HepG2 (cell line): ENCODE data around the gene PDLIM5. TPM values are rescaled to one million over a fixed set of nuclear protein-coding genes. Genes with fewer than 3 reads are reported as not detected.

Source experiments
- ATAC-seq: fragments of 200-7000 bp; cut with Tn5 transposase; 3 replicates; pipeline ENCODE4 v1.9.1; 2020; ENCODE audit warnings: mild to moderate bottlenecking, moderate library complexity
- BruUV-seq: library from RNA; stranded (reverse); fragments of 400-500 nt; replicated peaks from 2 replicates; lab custom pipeline; 2021; lab: Mats Ljungman, UMichigan
- CTCF ChIA-PET: fragments of 300-600 bp; formaldehyde crosslinking; extraction: SDS; loops from one replicate; lab custom pipeline; 2021; ENCODE audit warnings: low total read pairs, inconsistent platforms, low intra/inter-chr PET ratio; lab: Yijun Ruan, JAX
- POLR2A ChIA-PET: fragments of 350-600 bp; sonication (Branson Sonifier 250); formaldehyde crosslinking; loops from one replicate; lab custom pipeline; 2020; ENCODE audit warnings: antibody characterized with exemption, inconsistent platforms; lab: Yijun Ruan, JAX
- DNase-seq: peaks from one replicate; pipeline ENCODE4 v3.0.0-alpha.2; 2015; ENCODE audit warnings: low spot score
- FAIRE-seq: peaks from 3 replicates; lab custom pipeline; 2011; peaks lifted over from hg19 to GRCh38; lab: Jason Lieb, UNC
- H2AFZ ChIP-seq: one replicate; pipeline ENCODE4 v1.6.1; 2011; ENCODE audit warnings: low read length, inconsistent platforms
- H3K27ac ChIP-seq: fragments of 300-600 bp; 3 replicates; pipeline ENCODE4 v1.8.0; 2011; ENCODE audit warnings: mixed run types, mild to moderate bottlenecking, mixed read lengths, low read length, inconsistent platforms; ENCODE audit not compliant: insufficient read depth; ENCODE audit errors: extremely low read length
- H3K27me3 ChIP-seq, 2 experiments: fragments of 200-600 bp in 1 of 2; 2 replicates in 1 of 2; 3 replicates in 1 of 2; pipeline versions ENCODE4 v1.6.0 to v1.8.0; 2011; ENCODE audit warnings: low read length in 2 of 2, mild to moderate bottlenecking in 2 of 2, moderate library complexity in 2 of 2, inconsistent platforms in 1 of 2; ENCODE audit not compliant: insufficient read depth in 2 of 2, control insufficient read depth in 1 of 2
- H3K36me3 ChIP-seq, 2 experiments: fragments of 200-600 bp in 1 of 2; replicated peaks in 1 of 2; 2 replicates in 1 of 2; 3 replicates in 1 of 2; pipeline versions ENCODE4 v1.5.1 to v1.8.0; 2011; ENCODE audit warnings: low read length in 2 of 2, inconsistent platforms in 1 of 2; ENCODE audit not compliant: insufficient read depth in 2 of 2, control insufficient read depth in 1 of 2
- H3K4me1 ChIP-seq: 2 replicates; pipeline ENCODE4 v1.5.1; 2012; ENCODE audit warnings: low read length, inconsistent platforms; ENCODE audit not compliant: insufficient read depth
- H3K4me2 ChIP-seq: 2 replicates; pipeline ENCODE4 v1.6.0; 2011; ENCODE audit warnings: low read depth, low read length, inconsistent platforms
- H3K4me3 ChIP-seq, 3 experiments: fragments of 200-600 bp in 1 of 3; sonication (generic), shearing (Covaris generic) in 1 of 3; replicated peaks in 1 of 3; 2 replicates each; pipeline ENCODE4 v1.5.1; 2011 to 2016; ENCODE audit warnings: low read length in 3 of 3, inconsistent platforms in 2 of 3, low read depth in 2 of 3, mild to moderate bottlenecking in 2 of 3, control low read depth in 1 of 3, mixed read lengths in 1 of 3; ENCODE audit not compliant: insufficient read depth in 1 of 3
- H3K79me2 ChIP-seq: one replicate; pipeline ENCODE4 v1.6.1; 2011; ENCODE audit warnings: low read length, inconsistent platforms; ENCODE audit not compliant: insufficient read depth
- H3K9ac ChIP-seq: 2 replicates; pipeline ENCODE4 v1.6.0; 2011; ENCODE audit warnings: mild to moderate bottlenecking, low read depth, low read length, inconsistent platforms; ENCODE audit not compliant: insufficient read depth
- H3K9me3 ChIP-seq: 2 replicates; pipeline ENCODE4 v1.5.1; 2012; ENCODE audit warnings: mild to moderate bottlenecking, low read length
- H4K20me1 ChIP-seq: 2 replicates; pipeline ENCODE4 v1.6.0; 2011; ENCODE audit warnings: inconsistent platforms, mild to moderate bottlenecking, low read length, moderate library complexity; ENCODE audit not compliant: insufficient read depth
- ATM ChIP-seq: fragments of 450-650 bp; IDR thresholded peaks from 2 replicates; pipeline ENCODE4 v1.7.1; 2017; ENCODE audit warnings: mild to moderate bottlenecking, borderline replicate concordance
- CREB1 ChIP-seq, 2 experiments: fragments of 450-650 bp in 1 of 2; IDR thresholded peaks; 2 replicates each; pipeline ENCODE4 v1.6.1; 2016 to 2017; ENCODE audit warnings: control low read depth in 1 of 2, mild to moderate bottlenecking in 1 of 2, missing compliant biosample characterization in 1 of 2, missing genetic modification characterization in 1 of 2
- RAD21 ChIP-seq: fragments of 450-650 bp; formaldehyde crosslinking; IDR thresholded peaks from 2 replicates; pipeline ENCODE4 v1.5.0; 2020; ENCODE audit warnings: mild to moderate bottlenecking
- SMAD3 ChIP-seq: sonication (generic); formaldehyde crosslinking; IDR thresholded peaks from 2 replicates; pipeline ENCODE4 v1.4.0; 2020; ENCODE audit warnings: missing genetic modification reagents
- TGIF2 ChIP-seq: IDR thresholded peaks from 2 replicates; pipeline ENCODE4 v1.6.1; 2016; ENCODE audit warnings: control low read depth, missing compliant biosample characterization
- TOPORS ChIP-seq: sonication (generic); formaldehyde crosslinking; IDR thresholded peaks from 2 replicates; pipeline ENCODE4 v1.8.0; 2023; ENCODE audit warnings: mild to moderate bottlenecking, missing genetic modification reagents
- ZNF790 ChIP-seq: sonication (generic); formaldehyde crosslinking; IDR thresholded peaks from 2 replicates; pipeline ENCODE4 v1.8.0; 2022; ENCODE audit warnings: missing genetic modification reagents, mild to moderate bottlenecking, borderline replicate concordance
- WGBS: methylation state at CpG from one replicate; pipeline ENCODE4 v1.1.6; 2017; ENCODE audit warnings: low lambda C conversion rate; 5-methylcytosine and 5-hydroxymethylcytosine counted together
- in situ Hi-C: cut with HindIII; loops from 2 replicates; pipeline ENCODE4 v1.10.0; 2017; ENCODE audit warnings: low pct_unique_long_range_greater_than_20kb; ENCODE audit not compliant: extremely low pct_ligation_motif_present
- intact Hi-C: fragments of 100-400 bp; cut with micrococcal nuclease; formaldehyde crosslinking; loops from one replicate; pipeline ENCODE4 v1.10.0; 2022; ENCODE audit not compliant: unreplicated experiment
- polyA plus RNA-seq, 8 experiments: library from polyadenylated mRNA; depleted of rRNA in 3 of 8; stranded (reverse) in 7 of 8; unstranded in 1 of 8; fragments of >200 nt; fragmentation: Illumina TruSeq in 4 of 8; extraction: Trizol in 4 of 8; gene quantifications; 2 replicates each; pipeline versions ENCODE4 v1.2.1 to v1.2.3, GENCODE V29; 2011 to 2016; ENCODE audit warnings: low read depth in 4 of 8, missing spikeins in 1 of 8, mixed read lengths in 1 of 8; ENCODE audit not compliant: insufficient read depth in 1 of 8
- total RNA-seq, 5 experiments: library from RNA; depleted of rRNA; stranded (reverse); fragments of >200 nt; fragmentation: Illumina TruSeq; extraction: Trizol; gene quantifications; 2 replicates each; pipeline ENCODE4 v1.2.3, GENCODE V29; 2016; ENCODE audit warnings: low read depth in 1 of 5
- TF ChIP-seq, protein P1 (sequence below): sonication (generic); formaldehyde crosslinking; IDR thresholded peaks from 2 replicates; pipeline ENCODE4; 2020; ENCODE audit warnings: missing genetic modification reagents, mild to moderate bottlenecking, borderline replicate concordance
- TF ChIP-seq, protein P2 (sequence below): sonication (generic); formaldehyde crosslinking; IDR thresholded peaks from 2 replicates; pipeline ENCODE4 v1.4.0; 2020; ENCODE audit warnings: missing genetic modification reagents, low read depth, mild to moderate bottlenecking, borderline replicate concordance

PDLIM5 gene
- total and polyA plus RNA-seq, 2 of the 13 experiments (the other 11 are each of a cell fraction or from before 2014, with no cell fraction given), result 52.8 to 119 TPM

DNA sequence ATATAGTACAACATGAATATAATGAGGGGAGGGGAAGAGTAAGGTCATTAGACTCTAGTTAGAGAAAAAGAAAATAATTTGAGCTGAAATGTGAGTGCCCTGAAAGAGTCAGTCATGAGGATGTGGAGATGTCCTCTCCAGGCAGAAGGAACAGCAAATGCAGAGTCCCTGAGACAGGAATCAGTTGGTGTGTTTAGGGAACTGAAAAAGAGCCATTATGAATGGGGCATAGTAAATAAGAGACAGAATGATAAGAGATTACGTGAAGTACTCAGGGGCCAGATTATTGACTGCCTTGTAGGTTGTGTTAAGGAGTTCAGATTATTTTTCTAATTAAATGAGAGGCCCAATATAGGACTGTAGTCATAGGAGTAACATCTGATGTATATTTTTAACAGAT is 147.0 kb downstream of the PDLIM5 start:
- WGBS, result 90% methylated on average over 1 of the region's 1 CpG
- FAIRE-seq, result no peak
- Histone ChIP-seq H3K4me1 (no peaks in the 10 kb centered on the region), H3K27ac (no peak overlapping the region), H3K4me3 (no peak overlapping the region), H3K9me3 (no peaks in the 10 kb centered on the region), H3K79me2 (no peaks in the 10 kb centered on the region), H2AFZ (no peak overlapping the region), H3K4me2 (no peak overlapping the region), H3K36me3 (peaks cover 4 to 5% of the 10 kb centered on the region in 2 experiments; a peak in 4 of 5 replicates), H4K20me1 (no peaks in the 10 kb centered on the region), H3K27me3 (no peaks in the 10 kb centered on the region), H3K9ac (no peak overlapping the region)
- no peak for DNase-seq
- ATAC-seq, result no peak
- POLR2A ChIA-PET, result no interaction called here
- in situ Hi-C loops, result loop anchor here (5.0 to 25.0 kb wide), 3 partner anchors 191 to 811 kb away; no protein-coding TSS in a partner anchor
- intact Hi-C loops, result loop anchor here (5.0 kb wide), 1 partner anchor 101 kb away; no protein-coding TSS in a partner anchor
- TF ChIP-seq TOPORS (CRISPR knock-in tag), result no peak
- no peak for TF ChIP-seq ATM
- no peak for TF ChIP-seq TGIF2
- no peak for TF ChIP-seq SMAD3 (CRISPR knock-in tag)
- TF ChIP-seq CREB1 (IDR thresholded peaks at IDR 0.05), result no peak
- TF ChIP-seq CREB1 (CRISPR knock-in tag; IDR thresholded peaks at IDR 0.05), result no peak
- TF ChIP-seq, protein P1, sequence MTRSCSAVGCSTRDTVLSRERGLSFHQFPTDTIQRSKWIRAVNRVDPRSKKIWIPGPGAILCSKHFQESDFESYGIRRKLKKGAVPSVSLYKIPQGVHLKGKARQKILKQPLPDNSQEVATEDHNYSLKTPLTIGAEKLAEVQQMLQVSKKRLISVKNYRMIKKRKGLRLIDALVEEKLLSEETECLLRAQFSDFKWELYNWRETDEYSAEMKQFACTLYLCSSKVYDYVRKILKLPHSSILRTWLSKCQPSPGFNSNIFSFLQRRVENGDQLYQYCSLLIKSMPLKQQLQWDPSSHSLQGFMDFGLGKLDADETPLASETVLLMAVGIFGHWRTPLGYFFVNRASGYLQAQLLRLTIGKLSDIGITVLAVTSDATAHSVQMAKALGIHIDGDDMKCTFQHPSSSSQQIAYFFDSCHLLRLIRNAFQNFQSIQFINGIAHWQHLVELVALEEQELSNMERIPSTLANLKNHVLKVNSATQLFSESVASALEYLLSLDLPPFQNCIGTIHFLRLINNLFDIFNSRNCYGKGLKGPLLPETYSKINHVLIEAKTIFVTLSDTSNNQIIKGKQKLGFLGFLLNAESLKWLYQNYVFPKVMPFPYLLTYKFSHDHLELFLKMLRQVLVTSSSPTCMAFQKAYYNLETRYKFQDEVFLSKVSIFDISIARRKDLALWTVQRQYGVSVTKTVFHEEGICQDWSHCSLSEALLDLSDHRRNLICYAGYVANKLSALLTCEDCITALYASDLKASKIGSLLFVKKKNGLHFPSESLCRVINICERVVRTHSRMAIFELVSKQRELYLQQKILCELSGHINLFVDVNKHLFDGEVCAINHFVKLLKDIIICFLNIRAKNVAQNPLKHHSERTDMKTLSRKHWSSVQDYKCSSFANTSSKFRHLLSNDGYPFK (CRISPR knock-in tag), result no peak
- TF ChIP-seq, protein P2, sequence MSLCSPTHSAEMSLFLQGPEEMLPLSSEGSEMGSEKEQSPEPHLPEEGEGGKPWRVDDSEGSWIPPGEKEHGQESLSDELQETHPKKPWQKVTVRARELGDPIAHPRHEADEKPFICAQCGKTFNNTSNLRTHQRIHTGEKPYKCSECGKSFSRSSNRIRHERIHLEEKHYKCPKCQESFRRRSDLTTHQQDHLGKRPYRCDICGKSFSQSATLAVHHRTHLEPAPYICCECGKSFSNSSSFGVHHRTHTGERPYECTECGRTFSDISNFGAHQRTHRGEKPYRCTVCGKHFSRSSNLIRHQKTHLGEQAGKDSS (CRISPR knock-in tag), result no peak
- no peak for TF ChIP-seq RAD21 (CRISPR knock-in tag)
- TF ChIP-seq ZNF790 (CRISPR knock-in tag), result no peak
- CTCF ChIA-PET, result no interaction called here
- no TSS peak for BruUV-seq
